NCI-H2227 (cell line): ENCODE measurements around the gene ANK2.
"Not testable (repeated sequence)": the region's sequence is repeated elsewhere in the genome, so short reads cannot be mapped to it uniquely, and the experiment has no call there.

ENCODE experiments used
- DNase-seq: peaks from one replicate; lab custom pipeline; 2025; ENCODE audit not compliant: unreplicated experiment; lab: John Stamatoyannopoulos, UW

ANK2 gene

GRCh38 chr4:113183032-113183605 lies 133.7 kb downstream of the ANK2 start:
- no peak for DNase-seq

- not testable (repeated sequence) for DNase-seq
These were observed 136.8 kb downstream of the ANK2 start for GRCh38 chr4:113186220-113186619.

- DNase-seq: no peak
These were observed 137.5 kb downstream of the ANK2 start for GRCh38 chr4:113186913-113187312.

GRCh38 chr4:113187358-113187757 lies 137.9 kb downstream of the ANK2 start:
- DNase-seq: no peak

GRCh38 chr4:113189546-113189945 lies 140.1 kb downstream of the ANK2 start:
- no peak for DNase-seq

- DNase-seq: no peak
These were observed 159.7 kb downstream of the ANK2 start for GRCh38 chr4:113209153-113209552.

- no peak for DNase-seq
These were observed 160.3 kb downstream of the ANK2 start for GRCh38 chr4:113209652-113210320.

- no peak for DNase-seq
These were observed 163.2 kb downstream of the ANK2 start for GRCh38 chr4:113212613-113213012.

GRCh38 chr4:113221990-113222389 lies 172.5 kb downstream of the ANK2 start:
- no peak for DNase-seq

- no peak for DNase-seq
These were observed 173.0 kb downstream of the ANK2 start for GRCh38 chr4:113222471-113222870.

- DNase-seq: no peak
These were observed 173.5 kb downstream of the ANK2 start for GRCh38 chr4:113223001-113223400.

GRCh38 chr4:113232194-113232593 lies 182.7 kb downstream of the ANK2 start:
- no peak for DNase-seq

GRCh38 chr4:113236916-113237315 lies 187.5 kb downstream of the ANK2 start:
- DNase-seq: no peak

GRCh38 chr4:113243312-113243711 lies 193.9 kb downstream of the ANK2 start:
- DNase-seq: no peak

GRCh38 chr4:113244747-113245146 lies 195.3 kb downstream of the ANK2 start:
- not testable (repeated sequence) for DNase-seq

GRCh38 chr4:113248320-113248719 lies 198.9 kb downstream of the ANK2 start:
- no peak for DNase-seq

- DNase-seq: no peak
These were observed 206.2 kb downstream of the ANK2 start for GRCh38 chr4:113255628-113256027.

- no peak for DNase-seq
These were observed 207.5 kb downstream of the ANK2 start for GRCh38 chr4:113256946-113257345.

- DNase-seq: no peak
These were observed 211.2 kb downstream of the ANK2 start for GRCh38 chr4:113260688-113261087.

GRCh38 chr4:113263274-113263673 lies 213.8 kb downstream of the ANK2 start:
- DNase-seq: no peak

GRCh38 chr4:113270520-113271319 lies 221.3 kb downstream of the ANK2 start:
- no peak for DNase-seq

- DNase-seq: no peak
These were observed 223.1 kb downstream of the ANK2 start for GRCh38 chr4:113272523-113272922.
